ENCODE results near the gene GRID2IP.
A peak's percentile ranks its signal among the peaks of the same experiment; 100 is the strongest.

GRID2IP gene

GRCh38 chr7:6562106-6562505, 10.8 kb upstream of the GRID2IP start:
- DNase-seq (ENCODE audit: low read depth in 2 of 2), result no peak

DNA sequence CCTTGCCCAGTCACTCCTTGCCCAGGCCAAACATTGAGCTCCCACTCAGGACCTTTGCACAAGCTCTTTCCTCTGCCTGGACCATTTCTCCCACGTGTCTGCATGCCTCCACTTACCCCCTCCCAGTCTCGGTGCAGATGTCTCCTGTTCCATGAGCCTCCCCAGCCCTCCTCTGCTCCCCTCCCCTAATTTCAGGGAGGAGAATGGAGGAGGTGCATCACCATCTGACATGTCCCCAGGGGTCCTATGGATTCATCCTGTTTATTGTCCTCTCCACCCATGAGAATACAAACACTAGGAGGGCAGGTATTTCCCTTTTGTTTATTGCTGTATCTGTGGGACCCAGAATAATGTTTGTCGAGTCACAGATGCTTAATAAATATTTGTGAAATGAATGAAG, 8.6 kb upstream of the GRID2IP start:
- DNase-seq (ENCODE audit: low read depth in 2 of 2), result no peak

- peak in 1 of 2 experiments; percentile 9 for DNase-seq (ENCODE audit: low read depth in 2 of 2)
These were observed 7.6 kb upstream of the GRID2IP start for GRCh38 chr7:6558837-6559236.

DNA sequence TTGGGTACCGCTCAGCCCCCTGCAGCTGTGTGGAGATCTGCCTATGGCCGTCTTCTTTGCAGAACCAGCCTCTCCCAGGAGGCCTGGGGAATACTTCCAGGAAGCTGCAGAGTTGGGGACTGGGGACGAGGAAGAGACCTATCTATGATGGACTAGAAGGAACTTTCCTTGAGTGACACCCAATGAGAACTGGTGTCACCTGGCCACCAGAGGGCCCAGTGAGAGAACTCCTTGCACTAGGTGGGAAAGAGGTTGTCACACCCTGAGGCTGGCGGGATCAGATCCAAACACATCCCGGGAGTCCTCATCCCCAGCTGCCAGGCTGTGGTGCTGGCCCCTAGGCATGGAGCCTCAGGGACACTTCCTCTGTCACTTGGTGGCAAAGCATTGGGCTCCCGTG, 4.9 kb upstream of the GRID2IP start:
- no peak for DNase-seq (ENCODE audit: low read depth in 2 of 2)

GRCh38 chr7:6554848-6555247, 3.6 kb upstream of the GRID2IP start:
- DNase-seq (ENCODE audit: low read depth in 2 of 2), result no peak

DNA sequence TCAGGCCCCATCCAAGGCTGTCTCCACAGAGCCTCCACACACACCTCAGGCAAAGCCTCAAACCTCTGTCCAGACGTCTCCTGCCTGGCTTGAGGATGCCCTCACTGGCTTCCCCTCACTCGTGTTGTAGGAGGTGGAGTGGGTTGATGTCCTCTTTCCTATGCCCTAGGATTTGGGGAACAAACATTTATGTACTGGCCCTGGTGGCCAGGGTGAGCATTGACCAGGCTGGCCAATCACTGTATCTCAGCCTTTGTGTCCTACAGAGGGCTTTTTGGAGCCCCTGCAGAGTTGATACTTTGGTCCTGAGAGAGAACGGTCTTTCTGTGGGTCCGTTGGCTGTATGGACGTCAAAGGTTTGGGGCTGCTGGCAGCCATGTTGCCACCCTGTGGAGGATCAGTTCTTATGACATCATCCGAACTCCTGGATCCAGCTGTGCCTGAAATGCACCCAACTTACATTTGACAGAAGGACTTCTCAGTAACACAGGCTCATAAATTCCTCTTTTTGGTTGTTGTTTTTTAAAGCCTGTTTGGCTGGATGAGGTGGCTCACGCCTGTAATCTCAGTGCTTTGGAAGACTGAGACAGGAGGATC, 2.3 kb upstream of the GRID2IP start:
- no peak for DNase-seq (ENCODE audit: low read depth in 2 of 2)

DNA sequence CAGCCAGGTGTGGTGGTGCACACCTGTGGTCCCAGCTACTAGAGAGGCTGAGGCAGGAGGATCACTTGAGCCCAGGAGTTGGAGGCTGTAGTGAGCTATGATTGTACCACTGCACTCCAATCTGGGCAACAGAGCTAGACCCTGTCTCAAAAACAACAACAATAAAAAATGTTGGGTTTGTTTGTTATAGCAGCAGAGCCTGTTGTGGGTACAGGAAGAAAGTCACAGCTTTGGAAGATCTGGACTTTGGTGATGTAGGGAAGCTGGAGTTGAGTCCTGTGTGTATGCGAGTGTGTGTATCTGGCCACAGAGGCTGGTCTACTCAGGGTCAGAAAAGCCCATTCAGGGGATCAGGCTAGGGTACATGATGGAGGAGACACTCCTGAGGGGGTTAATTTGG, 3.9 kb downstream of the GRID2IP start:
- DNase-seq (ENCODE audit: low read depth in 2 of 2), result no peak

DNA sequence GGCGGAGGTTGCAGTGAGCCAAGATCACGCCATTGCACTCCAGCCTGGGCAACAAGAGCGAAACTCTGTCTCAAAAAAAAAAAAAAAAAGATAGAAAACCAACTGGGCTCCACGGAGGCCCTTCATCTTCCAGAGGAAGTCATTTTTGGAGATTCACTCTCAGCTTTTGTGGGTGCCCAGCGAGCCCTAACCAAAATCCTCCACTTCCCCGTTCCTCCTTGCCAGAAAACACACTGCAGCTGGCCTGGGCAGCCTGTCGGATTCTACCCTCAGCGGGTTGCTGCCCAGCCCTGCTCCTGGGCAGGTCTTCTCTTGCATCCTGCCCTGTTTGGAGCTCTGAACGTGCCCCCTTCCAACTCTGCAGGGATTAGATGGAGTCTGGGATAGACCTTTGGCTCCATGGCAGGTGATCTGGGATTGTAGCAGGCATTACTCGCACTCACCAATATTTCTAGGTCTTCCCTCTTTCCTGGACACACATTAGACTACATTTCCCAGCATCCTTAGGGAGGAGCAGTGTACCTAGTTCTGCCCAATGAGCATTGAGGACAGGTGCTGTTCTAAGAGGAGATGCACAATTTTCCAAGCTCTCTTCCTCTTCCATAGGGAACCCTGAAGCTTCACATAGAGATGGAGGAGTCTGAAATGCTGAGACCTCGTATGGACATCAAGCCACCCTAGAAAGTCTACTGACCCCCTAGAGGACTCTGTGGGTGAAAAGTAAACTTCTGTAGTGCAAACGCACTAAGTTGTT, 4.6 kb downstream of the GRID2IP start:
- DNase-seq (ENCODE audit: low read depth in 2 of 2), result no peak

GRCh38 chr7:6545398-6546126, 5.7 kb downstream of the GRID2IP start:
- DNase-seq (ENCODE audit: low read depth in 2 of 2), result no peak

DNA sequence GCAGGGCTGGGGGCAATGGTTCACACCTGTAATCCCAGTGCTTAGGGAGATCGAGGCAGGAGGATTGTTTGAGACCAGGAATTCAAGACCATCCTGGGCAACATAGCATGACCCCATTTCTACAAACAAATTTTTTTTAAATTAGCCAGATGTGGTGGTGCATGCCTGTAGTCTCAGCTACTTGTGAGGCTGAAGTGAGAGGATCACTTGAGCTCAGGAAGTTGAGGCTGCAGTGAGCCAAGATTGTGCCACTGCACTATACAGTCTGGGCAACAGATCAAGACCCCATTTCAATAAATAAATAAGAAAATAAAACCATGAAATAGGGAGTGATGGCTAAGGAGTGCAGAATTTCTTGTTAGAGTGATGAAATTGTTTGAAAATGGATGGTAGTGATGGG, 8.9 kb downstream of the GRID2IP start:
- DNase-seq (ENCODE audit: low read depth in 2 of 2), result no peak

DNA sequence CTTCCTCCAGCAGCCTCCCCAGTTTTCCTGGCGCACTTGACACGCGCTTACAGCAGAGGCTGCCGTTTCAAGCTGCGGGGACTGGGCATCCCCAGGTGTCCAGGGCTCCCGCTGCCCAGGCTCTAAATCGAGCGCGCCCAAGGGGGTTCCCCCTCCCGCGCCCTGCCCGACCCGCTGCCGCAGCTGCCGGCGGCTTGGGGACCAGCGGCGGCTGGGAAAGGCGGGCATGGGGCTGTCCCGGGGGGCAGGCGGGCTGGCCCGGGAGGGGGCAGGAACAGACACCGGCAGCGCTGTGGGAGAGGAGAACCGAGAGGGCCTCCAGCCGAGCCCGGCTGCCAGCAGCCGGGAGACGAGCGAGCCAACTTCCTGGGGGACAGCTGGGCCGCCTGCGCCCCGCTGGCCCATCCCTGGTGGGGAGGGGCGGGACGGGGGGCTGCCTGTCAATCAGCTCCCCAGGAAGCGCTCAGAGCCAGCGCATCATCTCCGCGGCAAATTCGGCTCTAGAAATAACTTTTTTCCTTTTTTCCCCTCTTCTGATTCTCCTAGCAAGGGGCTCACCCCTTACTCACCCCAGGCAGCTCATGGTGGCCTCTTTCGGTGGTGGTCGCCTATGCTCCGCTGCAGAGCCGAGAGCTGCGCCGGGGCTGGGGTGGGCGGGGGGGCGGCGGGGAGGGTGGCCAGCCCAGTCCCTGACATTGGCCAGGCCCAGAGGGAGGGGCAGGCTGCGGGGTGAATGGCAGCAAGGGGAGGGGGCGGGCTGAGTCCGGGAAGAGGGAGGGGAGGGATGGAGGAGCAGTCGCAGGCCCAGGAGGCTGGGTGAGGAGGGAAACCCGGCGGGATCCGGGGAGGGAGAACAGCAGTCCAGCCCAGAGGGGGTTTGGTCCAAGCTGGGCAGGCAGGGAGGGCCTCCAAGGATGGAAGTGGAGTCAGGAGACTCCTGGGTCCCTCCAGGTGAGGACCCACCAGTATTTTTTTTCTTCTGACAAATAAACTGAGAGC, 14.7 kb downstream of the GRID2IP start:
- DNase-seq (ENCODE audit: low read depth in 2 of 2), result no peak

- DNase-seq (ENCODE audit: low read depth in 2 of 2), result no peak
These were observed 17.3 kb downstream of the GRID2IP start for GRCh38 chr7:6533893-6534495.

- no peak for DNase-seq (ENCODE audit: low read depth in 2 of 2)
These were observed 18.7 kb downstream of the GRID2IP start for GRCh38 chr7:6532516-6532915.

GRCh38 chr7:6531492-6532279, 19.6 kb downstream of the GRID2IP start:
- no peak for DNase-seq (ENCODE audit: low read depth in 2 of 2)

DNA sequence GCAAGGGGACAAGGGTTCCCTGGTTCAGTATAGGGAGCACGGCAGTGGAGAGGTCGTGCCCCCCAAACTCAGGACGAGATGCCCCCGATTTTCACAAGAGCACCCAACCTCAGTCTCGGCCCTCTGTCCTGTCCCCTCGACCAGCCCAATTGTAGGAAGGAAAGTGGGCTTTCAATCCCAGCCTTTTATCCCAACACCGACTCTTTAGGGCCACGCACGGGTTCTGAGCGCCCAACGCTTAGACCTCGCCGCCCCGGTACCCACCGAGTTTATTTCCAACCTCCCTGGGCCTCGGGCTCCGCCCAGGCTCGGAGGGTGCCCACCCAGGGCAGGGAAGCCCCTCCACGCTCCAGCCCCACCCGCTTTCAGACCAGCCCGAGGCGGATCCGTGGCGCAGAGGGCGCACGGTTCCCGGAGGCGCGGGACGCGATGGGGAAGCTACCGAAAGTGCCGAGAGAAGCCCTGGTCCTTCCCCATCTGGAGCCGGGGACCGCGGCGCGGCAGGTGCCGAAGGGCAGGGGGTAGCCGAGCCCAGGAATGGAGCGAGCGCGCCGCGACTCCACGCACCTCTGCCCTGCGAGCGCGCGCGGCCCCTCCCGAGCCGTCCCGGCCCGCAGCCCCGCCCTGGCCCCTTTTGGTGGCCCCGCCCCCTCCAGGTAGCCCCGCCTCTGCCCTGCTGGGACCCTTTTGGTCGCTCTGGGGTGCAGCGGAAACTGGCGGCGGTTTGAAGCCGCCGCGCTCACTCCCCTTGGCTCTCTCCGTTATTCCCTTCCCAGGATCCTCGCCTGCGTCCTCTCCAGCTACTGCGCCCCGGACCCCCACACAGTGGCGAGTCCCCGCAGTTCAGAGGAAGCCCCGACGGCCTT, 20.4 kb downstream of the GRID2IP start:
- no peak for DNase-seq (ENCODE audit: low read depth in 2 of 2)

DNA sequence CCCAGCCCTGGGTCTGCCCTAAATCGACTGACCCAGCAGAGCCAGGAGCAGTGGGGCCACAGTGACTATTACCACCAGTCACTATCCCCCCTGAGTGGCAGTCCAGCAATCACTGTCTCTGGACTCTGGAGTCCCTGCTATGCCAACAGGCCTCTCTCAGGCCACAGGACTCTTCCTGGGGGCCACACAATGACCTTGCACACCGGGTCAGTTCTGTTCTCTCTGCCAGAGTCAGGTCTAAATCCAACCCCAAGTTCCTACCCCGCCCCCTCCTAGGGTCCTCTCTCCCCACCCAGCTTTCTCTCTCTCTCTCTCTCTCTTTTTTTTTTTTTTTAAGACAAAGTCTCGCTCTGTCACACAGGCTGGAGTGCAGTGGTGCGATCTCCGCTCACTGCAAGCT, 21.6 kb downstream of the GRID2IP start:
- DNase-seq (ENCODE audit: low read depth in 2 of 2), result no peak

- DNase-seq (ENCODE audit: low read depth in 2 of 2), result no peak
These were observed 22.7 kb downstream of the GRID2IP start for GRCh38 chr7:6528401-6529130.

GRCh38 chr7:6526997-6527378, 24.3 kb downstream of the GRID2IP start:
- no peak for DNase-seq (ENCODE audit: low read depth in 2 of 2)

All from fibroblast of skin of left quadriceps (primary cell).